Keratinocyte (primary cell): Measurements from ENCODE around the gene CFAP73.

ENCODE experiments used
- EZH2 ChIP-seq: IDR thresholded peaks from one replicate; pipeline ENCODE4 v1.6.1; 2012; ENCODE audit warnings: inconsistent platforms, mild to moderate bottlenecking, low read length, moderate library complexity
- TF ChIP-seq, protein P1 (sequence below), 3 experiments: IDR thresholded peaks in 1 of 3; conservative IDR thresholded peaks in 1 of 3; optimal IDR thresholded peaks in 1 of 3; 2 replicates in 2 of 3; 3 replicates in 1 of 3; pipeline versions ENCODE3 to v1.5.1; 2011; ENCODE audit warnings: low read length in 3 of 3, mild to moderate bottlenecking in 3 of 3, moderate library complexity in 2 of 3, control low read depth in 1 of 3, inconsistent platforms in 1 of 3; ENCODE audit not compliant: insufficient read depth in 2 of 3; ENCODE audit errors: extremely low read depth in 1 of 3

- TF ChIP-seq, protein P1, sequence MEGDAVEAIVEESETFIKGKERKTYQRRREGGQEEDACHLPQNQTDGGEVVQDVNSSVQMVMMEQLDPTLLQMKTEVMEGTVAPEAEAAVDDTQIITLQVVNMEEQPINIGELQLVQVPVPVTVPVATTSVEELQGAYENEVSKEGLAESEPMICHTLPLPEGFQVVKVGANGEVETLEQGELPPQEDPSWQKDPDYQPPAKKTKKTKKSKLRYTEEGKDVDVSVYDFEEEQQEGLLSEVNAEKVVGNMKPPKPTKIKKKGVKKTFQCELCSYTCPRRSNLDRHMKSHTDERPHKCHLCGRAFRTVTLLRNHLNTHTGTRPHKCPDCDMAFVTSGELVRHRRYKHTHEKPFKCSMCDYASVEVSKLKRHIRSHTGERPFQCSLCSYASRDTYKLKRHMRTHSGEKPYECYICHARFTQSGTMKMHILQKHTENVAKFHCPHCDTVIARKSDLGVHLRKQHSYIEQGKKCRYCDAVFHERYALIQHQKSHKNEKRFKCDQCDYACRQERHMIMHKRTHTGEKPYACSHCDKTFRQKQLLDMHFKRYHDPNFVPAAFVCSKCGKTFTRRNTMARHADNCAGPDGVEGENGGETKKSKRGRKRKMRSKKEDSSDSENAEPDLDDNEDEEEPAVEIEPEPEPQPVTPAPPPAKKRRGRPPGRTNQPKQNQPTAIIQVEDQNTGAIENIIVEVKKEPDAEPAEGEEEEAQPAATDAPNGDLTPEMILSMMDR (optimal IDR thresholded peaks at IDR 0.05 in 1 of 3, IDR thresholded peaks at IDR 0.05 in 1 of 3, conservative IDR thresholded peaks at IDR 0.05 in 1 of 3; ENCODE audit: extremely low read depth in 1 of 3, insufficient read depth in 2 of 3, low read length in 3 of 3) = no peak
- TF ChIP-seq EZH2 = no peak
Measured at GRCh38 chr12:113146999-113147398, 2.5 kb upstream of the CFAP73 start.
